Uterus (tissue), 2 donors: Measurements from ENCODE around the gene DPP9.

ENCODE experiments used
- POLR2A ChIP-seq, 2 donors: fragments of 450-650 bp; IDR thresholded peaks; one replicate each; pipeline ENCODE4 v1.6.1; 2016; ENCODE audit warnings: antibody characterized with exemption in 2 of 2, mild to moderate bottlenecking in 1 of 2, moderate library complexity in 1 of 2
- TF ChIP-seq, protein P1 (sequence below), 4 experiments: fragments of 200-600 bp in 2 of 4; fragments of 450-650 bp in 2 of 4; sonication (generic) in 2 of 4; IDR thresholded peaks; one replicate each; pipeline ENCODE4 v1.5.1; 2016 to 2019; ENCODE audit warnings: antibody characterized with exemption in 4 of 4, mild to moderate bottlenecking in 2 of 4, moderate library complexity in 1 of 4

DNA sequence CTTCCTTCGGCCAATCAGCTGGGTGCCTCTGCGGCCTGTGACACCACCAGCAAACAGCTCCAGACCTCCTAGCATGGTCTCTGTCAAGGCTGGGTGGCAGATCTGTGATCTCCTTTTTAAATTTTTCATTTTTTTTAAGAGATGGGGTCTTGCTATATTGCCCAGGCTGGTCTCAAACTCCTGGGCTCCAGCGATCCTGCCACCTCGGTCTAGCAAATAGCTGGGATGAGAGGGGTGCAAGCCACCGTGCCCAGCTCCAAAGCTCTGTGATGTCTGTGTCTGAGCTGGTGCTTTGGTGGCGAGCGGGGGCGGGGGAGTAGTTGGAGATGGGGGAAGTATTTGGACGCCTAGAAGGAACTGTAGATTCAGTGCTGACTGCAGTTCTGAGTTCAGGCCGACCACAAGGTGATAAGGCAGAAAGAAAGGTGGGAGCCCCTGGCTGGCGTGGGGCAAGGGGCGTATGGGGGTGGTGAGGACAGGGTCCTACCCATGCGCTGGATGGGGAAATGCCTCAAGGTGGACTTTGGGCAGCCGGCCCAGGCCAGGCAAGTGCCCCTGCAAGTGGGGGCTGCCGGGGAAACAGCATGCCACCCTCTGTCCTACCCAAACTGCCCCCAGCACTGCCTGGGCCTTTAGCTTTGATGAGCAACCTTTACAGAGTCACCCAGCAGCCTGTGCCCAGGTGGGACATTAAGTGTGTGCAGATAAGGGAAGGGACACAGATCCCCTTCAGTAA lies 5.5 kb downstream of the DPP9 start:
- TF ChIP-seq, protein P1, sequence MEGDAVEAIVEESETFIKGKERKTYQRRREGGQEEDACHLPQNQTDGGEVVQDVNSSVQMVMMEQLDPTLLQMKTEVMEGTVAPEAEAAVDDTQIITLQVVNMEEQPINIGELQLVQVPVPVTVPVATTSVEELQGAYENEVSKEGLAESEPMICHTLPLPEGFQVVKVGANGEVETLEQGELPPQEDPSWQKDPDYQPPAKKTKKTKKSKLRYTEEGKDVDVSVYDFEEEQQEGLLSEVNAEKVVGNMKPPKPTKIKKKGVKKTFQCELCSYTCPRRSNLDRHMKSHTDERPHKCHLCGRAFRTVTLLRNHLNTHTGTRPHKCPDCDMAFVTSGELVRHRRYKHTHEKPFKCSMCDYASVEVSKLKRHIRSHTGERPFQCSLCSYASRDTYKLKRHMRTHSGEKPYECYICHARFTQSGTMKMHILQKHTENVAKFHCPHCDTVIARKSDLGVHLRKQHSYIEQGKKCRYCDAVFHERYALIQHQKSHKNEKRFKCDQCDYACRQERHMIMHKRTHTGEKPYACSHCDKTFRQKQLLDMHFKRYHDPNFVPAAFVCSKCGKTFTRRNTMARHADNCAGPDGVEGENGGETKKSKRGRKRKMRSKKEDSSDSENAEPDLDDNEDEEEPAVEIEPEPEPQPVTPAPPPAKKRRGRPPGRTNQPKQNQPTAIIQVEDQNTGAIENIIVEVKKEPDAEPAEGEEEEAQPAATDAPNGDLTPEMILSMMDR (IDR thresholded peaks at IDR 0.05) = no peak
- no peak for TF ChIP-seq POLR2A (IDR thresholded peaks at IDR 0.05)
